CD4-positive, alpha-beta T cell treated with Interleukin-4 for 1 hour (primary cell): ENCODE measurements around the gene THOC6.
"Not testable (repeated sequence)": the region's sequence is repeated elsewhere in the genome, so short reads cannot be mapped to it uniquely, and the experiment has no call there.

Source experiments
- DNase-seq, 2 donors: peaks; one replicate each; pipeline ENCODE4 v3.0.0-alpha.2; 2020 to 2022

Gene THOC6

DNA sequence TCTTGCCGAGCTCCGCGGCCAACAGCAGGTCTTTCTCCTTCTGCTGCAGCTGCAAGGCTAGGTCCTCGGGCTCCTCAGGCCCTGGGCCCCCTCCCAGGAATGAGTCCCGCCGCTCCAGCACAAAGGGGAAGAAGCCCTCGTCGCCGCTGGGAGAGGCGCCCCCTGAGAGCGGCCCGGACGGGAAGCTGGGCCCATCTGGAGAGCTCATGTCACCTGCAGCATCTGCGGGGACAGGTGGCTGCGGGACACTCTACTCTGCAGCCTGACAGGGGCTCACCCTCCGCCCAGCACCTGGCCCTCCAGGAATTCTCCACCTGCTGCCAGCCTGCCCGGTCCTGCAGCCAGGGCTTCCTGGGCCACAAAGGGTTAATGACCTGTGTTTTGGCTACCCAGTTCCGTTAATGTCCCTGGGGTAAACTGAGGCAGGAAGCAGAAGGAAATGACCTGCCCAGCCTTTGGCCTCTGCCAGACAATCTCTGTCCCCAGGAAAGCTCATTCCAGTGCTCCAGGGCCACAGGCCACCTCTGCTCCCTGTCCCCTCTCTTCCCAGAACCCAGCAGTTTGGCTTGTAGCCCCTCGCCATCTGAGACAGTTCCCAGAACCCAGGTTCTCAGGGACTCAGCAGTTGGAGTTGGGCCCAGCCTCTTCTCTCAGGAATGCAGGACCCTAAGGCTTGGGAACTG lies 11.6 kb downstream of the THOC6 start:
- no peak for DNase-seq

DNA sequence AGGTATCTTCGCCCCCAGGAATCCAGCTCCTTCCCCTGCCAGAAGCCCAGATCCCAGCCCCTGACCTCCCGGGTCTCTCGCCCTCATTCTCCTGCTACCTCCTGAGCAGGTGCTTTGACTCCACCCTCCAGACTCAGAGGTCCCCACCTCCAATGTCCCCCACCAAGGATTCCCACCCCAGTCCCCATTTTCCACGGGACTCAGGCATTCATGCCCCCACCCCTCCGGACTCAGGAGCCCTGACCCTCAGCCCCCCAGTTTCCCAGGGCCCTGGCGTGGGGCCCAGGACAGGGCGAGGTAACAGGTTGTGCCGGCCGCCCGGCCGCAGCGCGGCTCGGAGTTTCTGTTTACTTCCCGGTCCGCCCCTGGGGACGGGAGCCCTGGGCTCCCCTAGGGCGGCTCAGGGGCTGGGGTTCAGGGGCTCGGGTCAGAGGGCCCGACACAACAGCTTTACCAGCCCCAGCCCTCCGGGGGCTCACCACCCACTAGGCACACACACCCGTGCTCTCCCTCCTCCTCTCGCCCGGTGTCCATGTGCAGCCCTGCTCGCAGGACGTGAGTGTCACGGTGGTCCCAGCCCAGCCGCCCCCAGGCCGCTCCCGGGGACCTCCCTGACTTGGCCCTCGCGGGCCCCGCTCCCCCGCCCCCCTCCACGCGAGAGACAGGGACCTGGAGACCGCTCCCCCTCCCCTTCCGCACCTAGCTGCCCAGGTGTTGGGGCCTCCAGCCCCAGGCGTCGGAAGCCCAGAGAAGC lies 12.3 kb downstream of the THOC6 start:
- no peak for DNase-seq

GRCh38 chr16:3036726-3037315 lies 13.0 kb downstream of the THOC6 start, which contains the start of gene BICDL2:
TSS of gene BICDL2 (minus strand) at chr16:3036944. CDS start at chr16:3035496, 1,448 bp downstream.
- DNase-seq: no peak

DNA sequence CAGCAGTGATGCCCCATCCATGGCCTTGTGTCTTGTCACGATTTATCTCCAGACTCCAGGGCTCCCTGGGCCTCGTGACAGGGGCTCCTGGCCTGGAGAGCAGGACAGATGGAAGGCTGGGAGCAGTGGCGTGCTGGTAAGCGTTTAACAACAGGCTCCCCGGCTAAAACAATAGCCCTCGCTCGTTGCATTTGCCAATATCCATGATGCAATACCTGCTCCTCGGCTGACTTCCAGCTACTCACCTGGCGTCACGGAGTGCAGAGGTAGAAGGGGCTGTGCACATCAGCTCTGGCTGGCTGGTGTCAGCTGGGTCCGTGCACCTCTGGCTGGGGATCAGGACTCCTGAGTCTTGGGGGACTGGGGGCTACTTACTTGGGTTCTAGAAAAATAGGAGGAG lies 14.4 kb downstream of the THOC6 start:
- DNase-seq: no peak

DNA sequence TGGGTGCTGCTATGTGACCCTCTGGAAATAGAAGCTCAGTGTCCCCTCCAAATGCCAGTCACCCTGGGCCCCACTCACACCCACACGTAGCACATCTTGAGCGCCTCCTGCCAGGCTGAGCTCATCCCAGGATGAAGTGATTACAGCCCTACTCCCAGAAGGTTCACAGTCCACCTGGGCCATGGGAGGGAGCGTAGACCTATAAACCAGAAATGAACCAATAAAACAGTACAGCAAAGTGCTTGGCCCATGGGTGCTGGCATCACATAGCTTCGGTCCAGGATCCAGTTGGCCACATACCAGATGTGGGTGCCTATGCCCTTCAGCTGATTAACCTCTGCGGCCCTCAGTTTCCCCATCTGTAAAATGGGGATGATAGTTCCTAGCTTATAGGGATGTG lies 15.1 kb downstream of the THOC6 start:
- no peak for DNase-seq

DNA sequence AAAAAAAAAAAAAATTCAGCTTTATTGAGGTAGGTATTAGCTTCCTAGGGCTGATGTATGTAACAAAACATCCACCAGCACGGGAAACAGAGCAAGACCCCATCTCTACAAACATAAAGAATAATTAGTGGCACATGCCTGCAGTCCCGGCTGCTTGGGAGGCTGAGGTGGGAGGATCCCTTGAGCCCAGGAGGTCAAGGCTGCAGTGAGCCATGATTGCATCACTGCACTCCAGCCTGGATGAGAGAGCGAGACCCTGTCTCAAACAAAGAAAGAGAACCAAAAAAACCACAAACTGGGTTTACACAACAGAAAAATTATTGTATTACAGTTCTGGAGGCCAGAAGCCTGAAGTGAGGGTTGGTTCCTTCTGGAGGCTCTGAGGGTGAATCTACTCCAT lies 18.5 kb downstream of the THOC6 start:
- no peak for DNase-seq

DNA sequence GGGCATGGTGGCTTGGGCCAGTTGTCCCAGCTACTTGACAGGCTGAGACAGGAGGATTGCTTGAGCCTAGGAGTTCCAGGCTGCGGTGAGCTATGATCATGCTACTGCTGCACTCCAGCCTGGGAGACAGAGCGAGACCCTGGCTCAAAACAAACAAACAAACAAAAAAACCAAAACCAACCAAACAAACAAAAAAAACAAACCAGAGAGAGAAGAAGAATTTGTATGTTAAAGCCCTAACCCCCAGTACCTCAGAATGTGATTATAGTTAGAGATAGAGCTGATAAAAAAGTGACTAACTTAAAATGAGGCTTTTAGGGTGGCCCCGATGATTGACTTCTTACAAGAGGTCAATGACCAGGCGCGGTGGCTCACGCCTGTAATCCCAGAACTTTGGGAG lies 20.9 kb downstream of the THOC6 start:
- no peak for DNase-seq

GRCh38 chr16:3045758-3046640 lies 22.2 kb downstream of the THOC6 start, which contains the start of gene MMP25:
TSS of gene MMP25 (plus strand) at chr16:3046561. CDS start at chr16:3046918, 357 bp downstream.
- no peak for DNase-seq

- no peak for DNase-seq
These were observed 23.0 kb downstream of the THOC6 start for GRCh38 chr16:3046641-3047386.

DNA sequence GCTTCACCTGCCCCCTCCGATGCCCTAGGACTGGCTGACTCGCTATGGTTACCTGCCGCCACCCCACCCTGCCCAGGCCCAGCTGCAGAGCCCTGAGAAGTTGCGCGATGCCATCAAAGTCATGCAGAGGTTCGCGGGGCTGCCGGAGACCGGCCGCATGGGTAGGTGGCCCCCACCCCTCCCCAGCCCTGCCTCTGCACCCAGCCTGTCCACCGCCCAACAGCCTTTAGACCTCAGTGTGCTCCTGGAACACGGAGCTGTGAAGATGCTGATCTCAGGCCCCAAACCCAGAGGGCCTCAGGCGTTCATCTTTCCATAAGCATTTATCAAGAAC lies 23.5 kb downstream of the THOC6 start:
- DNase-seq: no peak

- no peak for DNase-seq
These were observed 26.2 kb downstream of the THOC6 start for GRCh38 chr16:3049921-3050481.

DNA sequence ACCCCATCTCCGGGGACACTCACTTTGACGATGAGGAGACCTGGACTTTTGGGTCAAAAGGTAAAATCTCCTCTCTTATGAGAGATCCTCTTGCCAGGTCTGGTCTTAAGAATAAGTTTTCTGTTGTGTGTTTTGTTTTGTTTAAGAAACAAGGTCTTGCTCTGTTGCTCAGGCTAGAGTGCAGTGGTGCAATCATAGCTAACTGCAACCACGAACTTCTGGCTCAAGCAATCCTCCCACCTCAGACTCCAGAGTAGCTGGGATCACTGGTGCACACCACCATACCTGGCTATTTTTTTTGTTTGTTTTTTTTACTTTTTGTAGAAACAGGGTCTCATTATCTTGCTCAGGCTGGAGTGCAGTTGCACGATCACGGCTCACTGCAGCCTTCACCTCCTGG lies 26.7 kb downstream of the THOC6 start:
- no peak for DNase-seq

GRCh38 chr16:3051009-3051408 lies 27.2 kb downstream of the THOC6 start:
- no peak for DNase-seq

DNA sequence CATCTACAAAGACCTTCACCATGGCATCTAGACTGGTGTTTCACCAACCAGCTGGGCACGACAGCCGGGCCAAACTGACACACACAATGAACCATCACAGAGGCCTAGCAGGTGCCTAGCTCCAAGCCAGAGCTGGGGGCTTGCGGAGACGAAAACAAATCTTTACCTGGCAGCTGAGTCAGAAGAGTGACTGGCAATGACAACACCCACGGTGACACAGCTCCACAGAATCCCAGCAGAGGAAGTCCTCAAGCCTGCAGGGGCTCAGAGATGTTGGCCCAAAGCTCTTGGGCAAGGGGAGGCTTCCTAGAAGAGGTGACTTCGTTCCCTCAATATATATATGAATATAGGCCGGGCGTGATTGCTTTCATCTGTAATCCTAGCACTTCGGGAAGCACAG lies 27.7 kb downstream of the THOC6 start:
- DNase-seq: no peak

- not testable (repeated sequence) for DNase-seq
These were observed 28.9 kb downstream of the THOC6 start for GRCh38 chr16:3052571-3053329.

DNA sequence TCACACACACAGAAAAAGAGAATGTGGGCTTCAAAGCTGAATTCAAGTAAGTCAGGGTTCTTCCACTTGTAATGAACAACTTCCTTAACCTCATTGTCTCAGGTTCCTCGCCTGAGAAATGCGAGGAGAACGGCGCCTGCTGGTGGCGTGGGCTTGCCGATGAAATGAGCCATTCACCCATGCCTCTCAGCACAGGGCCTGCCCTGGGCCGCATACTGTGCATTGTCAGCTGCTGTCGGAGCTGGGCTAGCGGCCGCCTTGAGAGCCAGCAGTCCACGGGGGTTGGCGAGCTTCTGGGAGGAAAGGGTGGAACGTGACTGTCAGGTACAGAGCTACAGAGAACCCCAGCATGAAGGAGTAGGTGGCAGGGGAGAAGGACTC lies 29.5 kb downstream of the THOC6 start:
- not testable (repeated sequence) for DNase-seq

GRCh38 chr16:3054965-3055733 lies 31.3 kb downstream of the THOC6 start:
- DNase-seq: no peak

DNA sequence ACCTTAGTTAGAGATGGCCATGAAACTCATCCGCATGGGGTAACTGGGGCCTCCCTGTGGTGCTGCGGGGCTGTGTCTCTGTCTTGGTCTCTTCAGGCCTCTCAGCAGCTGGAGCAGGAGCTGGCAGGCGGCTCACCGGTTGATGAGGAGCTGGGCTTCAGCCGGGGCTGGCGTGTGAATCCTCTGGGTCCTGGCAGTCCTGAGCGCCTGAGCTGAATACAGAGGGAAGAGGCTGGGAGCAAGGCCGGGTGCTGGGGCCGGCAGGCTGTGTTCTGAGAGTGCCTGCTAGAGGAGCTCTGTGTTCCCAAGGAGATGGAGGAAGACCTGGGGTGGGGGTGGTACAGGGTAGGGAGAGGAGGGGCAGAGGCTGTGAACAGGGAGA lies 31.9 kb downstream of the THOC6 start:
- DNase-seq: not testable (repeated sequence)

DNA sequence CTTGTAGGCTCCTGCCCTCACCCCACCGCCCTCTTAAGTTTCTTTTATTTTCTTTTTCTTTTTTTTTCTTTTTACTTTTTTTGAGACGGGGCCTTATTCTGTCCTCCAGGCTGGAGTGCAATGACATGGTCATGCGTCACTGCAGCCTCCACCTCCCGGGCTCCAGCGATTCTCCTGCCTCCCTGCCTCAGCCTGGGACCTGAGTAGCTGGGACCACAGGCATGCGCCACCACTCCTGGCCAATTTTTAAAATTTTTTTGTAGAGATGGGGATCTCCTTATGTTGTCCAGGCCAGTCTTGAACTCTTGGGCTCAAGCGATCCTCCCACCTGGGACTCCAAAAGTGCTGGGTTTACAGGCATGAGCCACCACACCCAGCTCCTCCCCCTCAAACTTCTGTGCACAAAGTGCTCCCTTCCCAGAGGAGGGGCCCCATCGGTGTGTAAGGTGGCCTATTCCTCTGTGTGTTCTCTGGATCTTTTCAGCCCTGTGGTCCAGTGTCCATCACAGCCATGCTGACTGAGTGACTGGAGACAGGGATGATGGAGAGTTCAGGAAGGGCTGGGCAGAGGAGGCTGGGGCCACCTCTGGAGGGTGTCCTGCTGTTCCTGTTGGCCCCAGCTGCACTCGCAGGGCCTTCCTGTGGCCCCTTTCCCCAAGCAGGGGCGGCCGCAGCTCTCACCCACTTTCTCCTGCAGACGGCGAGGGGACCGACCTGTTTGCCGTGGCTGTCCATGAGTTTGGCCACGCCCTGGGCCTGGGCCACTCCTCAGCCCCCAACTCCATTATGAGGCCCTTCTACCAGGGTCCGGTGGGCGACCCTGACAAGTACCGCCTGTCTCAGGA lies 32.7 kb downstream of the THOC6 start:
- DNase-seq: no peak
